ENCODE measurements around the gene FKBP2.
A peak's percentile ranks its signal among the peaks of the same experiment; 100 is the strongest.

FKBP2 gene

GRCh38 chr11:64204464-64204989 is 36.4 kb upstream of the FKBP2 start (continued):
- TF ChIP-seq ZNF558 (tag by site-specific recombination; IDR thresholded peaks at IDR 0.05) = no peak
- no peak for TF ChIP-seq SCRT1 (tag by site-specific recombination; IDR thresholded peaks at IDR 0.05; ENCODE audit: borderline replicate concordance)
- no peak for TF ChIP-seq ZBTB6 (tag by site-specific recombination; IDR thresholded peaks at IDR 0.05)
- TF ChIP-seq, protein P1, sequence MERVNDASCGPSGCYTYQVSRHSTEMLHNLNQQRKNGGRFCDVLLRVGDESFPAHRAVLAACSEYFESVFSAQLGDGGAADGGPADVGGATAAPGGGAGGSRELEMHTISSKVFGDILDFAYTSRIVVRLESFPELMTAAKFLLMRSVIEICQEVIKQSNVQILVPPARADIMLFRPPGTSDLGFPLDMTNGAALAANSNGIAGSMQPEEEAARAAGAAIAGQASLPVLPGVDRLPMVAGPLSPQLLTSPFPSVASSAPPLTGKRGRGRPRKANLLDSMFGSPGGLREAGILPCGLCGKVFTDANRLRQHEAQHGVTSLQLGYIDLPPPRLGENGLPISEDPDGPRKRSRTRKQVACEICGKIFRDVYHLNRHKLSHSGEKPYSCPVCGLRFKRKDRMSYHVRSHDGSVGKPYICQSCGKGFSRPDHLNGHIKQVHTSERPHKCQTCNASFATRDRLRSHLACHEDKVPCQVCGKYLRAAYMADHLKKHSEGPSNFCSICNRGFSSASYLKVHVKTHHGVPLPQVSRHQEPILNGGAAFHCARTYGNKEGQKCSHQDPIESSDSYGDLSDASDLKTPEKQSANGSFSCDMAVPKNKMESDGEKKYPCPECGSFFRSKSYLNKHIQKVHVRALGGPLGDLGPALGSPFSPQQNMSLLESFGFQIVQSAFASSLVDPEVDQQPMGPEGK (tag by site-specific recombination; IDR thresholded peaks at IDR 0.05) = peak; percentile 85
- peak; percentile 37; the same call in 1 of the 2 replicates for TF ChIP-seq ZEB2 (tag by site-specific recombination; IDR thresholded peaks at IDR 0.05)
- no peak for TF ChIP-seq ZNF350 (tag by site-specific recombination; IDR thresholded peaks at IDR 0.05)
- no peak for TF ChIP-seq GFI1B (tag by site-specific recombination; IDR thresholded peaks at IDR 0.05)
- TF ChIP-seq ZBTB1 (tag by site-specific recombination; IDR thresholded peaks at IDR 0.05) = no peak
- no peak for TF ChIP-seq HOXA7 (CRISPR knock-in tag; IDR thresholded peaks at IDR 0.05; ENCODE audit: borderline replicate concordance)
- TF ChIP-seq ZNF324 (tag by site-specific recombination; IDR thresholded peaks at IDR 0.05) = no peak
- TF ChIP-seq ZFP3 (tag by site-specific recombination; IDR thresholded peaks at IDR 0.05; ENCODE audit: low read depth) = no peak
- TF ChIP-seq SETDB1 (IDR thresholded peaks at IDR 0.05; ENCODE audit: insufficient read length, low read length) = no peak
- TF ChIP-seq GLIS1 (tag by site-specific recombination; IDR thresholded peaks at IDR 0.05) = peak; percentile 34; the same call in 1 of the 2 replicates
- TF ChIP-seq ZNF571 (tag by site-specific recombination; IDR thresholded peaks at IDR 0.05) = no peak
- no peak for TF ChIP-seq ZNF510 (tag by site-specific recombination; IDR thresholded peaks at IDR 0.05; ENCODE audit: insufficient replicate concordance)
- TF ChIP-seq ZNF366 (tag by site-specific recombination; conservative IDR thresholded peaks at IDR 0.05) = peak; percentile 23; the same call in 1 of the 2 replicates
- TF ChIP-seq, protein P2, sequence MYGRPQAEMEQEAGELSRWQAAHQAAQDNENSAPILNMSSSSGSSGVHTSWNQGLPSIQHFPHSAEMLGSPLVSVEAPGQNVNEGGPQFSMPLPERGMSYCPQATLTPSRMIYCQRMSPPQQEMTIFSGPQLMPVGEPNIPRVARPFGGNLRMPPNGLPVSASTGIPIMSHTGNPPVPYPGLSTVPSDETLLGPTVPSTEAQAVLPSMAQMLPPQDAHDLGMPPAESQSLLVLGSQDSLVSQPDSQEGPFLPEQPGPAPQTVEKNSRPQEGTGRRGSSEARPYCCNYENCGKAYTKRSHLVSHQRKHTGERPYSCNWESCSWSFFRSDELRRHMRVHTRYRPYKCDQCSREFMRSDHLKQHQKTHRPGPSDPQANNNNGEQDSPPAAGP (tag by site-specific recombination; IDR thresholded peaks at IDR 0.05) = no peak
- 0 out of 2 replicates have a peak, but pooled peaks have one; percentile 24 for TF ChIP-seq KLF10 (tag by site-specific recombination; IDR thresholded peaks at IDR 0.05)
- TF ChIP-seq HOXC10 (CRISPR knock-in tag; IDR thresholded peaks at IDR 0.05) = no peak
- peak; percentile 98 for TF ChIP-seq ZNF341 (tag by site-specific recombination; IDR thresholded peaks at IDR 0.05; ENCODE audit: low read depth)
- TF ChIP-seq ZNF223 (tag by site-specific recombination; IDR thresholded peaks at IDR 0.05) = no peak
- TF ChIP-seq ZNF837 (tag by site-specific recombination; IDR thresholded peaks at IDR 0.05) = no peak
- TF ChIP-seq ZNF423 (tag by site-specific recombination; IDR thresholded peaks at IDR 0.05) = no peak
- TF ChIP-seq ZBTB17 (tag by site-specific recombination; IDR thresholded peaks at IDR 0.05) = peak; percentile 87
- TF ChIP-seq ZNF600 (tag by site-specific recombination; IDR thresholded peaks at IDR 0.05) = peak; percentile 85
- TF ChIP-seq ZNF548 (tag by site-specific recombination; IDR thresholded peaks at IDR 0.05) = no peak
- peak; percentile 74; the same call in 1 of the 2 replicates for TF ChIP-seq OSR2 (tag by site-specific recombination; IDR thresholded peaks at IDR 0.05)
- no peak for TF ChIP-seq ZNF19 (tag by site-specific recombination; IDR thresholded peaks at IDR 0.05; ENCODE audit: low read depth)
- peak; percentile 24; the same call in 1 of the 2 replicates for TF ChIP-seq ZNF660 (tag by site-specific recombination; IDR thresholded peaks at IDR 0.05)
- TF ChIP-seq, protein P3, sequence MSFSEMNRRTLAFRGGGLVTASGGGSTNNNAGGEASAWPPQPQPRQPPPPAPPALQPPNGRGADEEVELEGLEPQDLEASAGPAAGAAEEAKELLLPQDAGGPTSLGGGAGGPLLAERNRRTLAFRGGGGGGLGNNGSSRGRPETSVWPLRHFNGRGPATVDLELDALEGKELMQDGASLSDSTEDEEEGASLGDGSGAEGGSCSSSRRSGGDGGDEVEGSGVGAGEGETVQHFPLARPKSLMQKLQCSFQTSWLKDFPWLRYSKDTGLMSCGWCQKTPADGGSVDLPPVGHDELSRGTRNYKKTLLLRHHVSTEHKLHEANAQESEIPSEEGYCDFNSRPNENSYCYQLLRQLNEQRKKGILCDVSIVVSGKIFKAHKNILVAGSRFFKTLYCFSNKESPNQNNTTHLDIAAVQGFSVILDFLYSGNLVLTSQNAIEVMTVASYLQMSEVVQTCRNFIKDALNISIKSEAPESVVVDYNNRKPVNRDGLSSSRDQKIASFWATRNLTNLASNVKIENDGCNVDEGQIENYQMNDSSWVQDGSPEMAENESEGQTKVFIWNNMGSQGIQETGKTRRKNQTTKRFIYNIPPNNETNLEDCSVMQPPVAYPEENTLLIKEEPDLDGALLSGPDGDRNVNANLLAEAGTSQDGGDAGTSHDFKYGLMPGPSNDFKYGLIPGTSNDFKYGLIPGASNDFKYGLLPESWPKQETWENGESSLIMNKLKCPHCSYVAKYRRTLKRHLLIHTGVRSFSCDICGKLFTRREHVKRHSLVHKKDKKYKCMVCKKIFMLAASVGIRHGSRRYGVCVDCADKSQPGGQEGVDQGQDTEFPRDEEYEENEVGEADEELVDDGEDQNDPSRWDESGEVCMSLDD (tag by site-specific recombination; IDR thresholded peaks at IDR 0.05) = peak; percentile 44; the same call in 1 of the 2 replicates
- TF ChIP-seq ZNF426 (tag by site-specific recombination; IDR thresholded peaks at IDR 0.05) = no peak
- TF ChIP-seq AEBP2 (tag by site-specific recombination; IDR thresholded peaks at IDR 0.05; ENCODE audit: borderline replicate concordance) = no peak
- TF ChIP-seq ZNF239 (tag by site-specific recombination; IDR thresholded peaks at IDR 0.05) = no peak
- peak; percentile 56 for TF ChIP-seq SP7 (tag by site-specific recombination; IDR thresholded peaks at IDR 0.05)
